ENCODE measurements around the gene RAB27B. TPM values are rescaled to one million over a fixed set of nuclear protein-coding genes. Genes with fewer than 3 reads are reported as not detected.

RAB27B gene
- total RNA-seq, 1 donor from 2014 or later = not detected

DNA sequence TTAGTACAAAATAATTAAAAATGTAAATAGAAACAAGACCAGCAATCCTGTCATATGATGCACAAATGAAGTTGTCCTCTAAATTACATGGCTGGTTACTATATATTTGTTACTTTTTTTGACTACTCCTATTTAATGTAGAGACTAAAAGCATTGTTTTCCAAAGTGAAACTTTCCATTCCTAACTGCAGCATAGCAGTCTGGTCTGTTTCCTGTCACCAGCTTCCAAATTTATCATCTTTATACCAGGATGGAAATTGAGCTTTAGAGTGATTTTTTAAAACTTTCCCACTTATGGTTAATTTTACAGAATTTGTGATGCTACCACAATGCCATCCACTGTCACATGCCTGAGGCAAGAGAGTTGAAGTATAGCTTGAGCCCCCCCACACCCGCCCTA is 33.5 kb upstream of the RAB27B start:
- no peaks in the 10 kb centered on the region for H3K4me1 Mint-ChIP-seq (ENCODE audit: low read depth, unreplicated experiment)
- no peak for DNase-seq
- H3K4me3 Mint-ChIP-seq (ENCODE audit: unreplicated experiment) = no peak overlapping the region

DNA sequence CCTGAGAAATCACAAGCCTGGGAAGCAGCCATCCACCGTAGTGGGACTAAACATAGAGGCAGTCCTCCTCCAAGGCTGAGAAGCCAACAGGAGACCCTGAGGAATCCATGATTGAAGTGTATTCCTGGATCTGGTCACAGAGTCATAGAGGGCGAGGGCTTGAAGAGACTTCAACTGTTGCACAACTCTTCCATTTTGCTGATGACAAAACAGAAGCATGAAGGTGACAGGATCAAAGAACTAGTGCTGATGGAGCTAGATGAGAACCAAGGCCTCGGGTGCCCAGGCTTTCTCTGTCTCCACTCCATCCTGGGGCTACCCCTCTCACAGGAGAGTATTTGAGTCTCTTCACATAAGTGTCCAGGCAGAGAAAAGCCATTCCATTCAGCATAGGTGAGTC is 30.1 kb upstream of the RAB27B start:
- H3K4me1 Mint-ChIP-seq (ENCODE audit: low read depth, unreplicated experiment) = no peaks in the 10 kb centered on the region
- TF ChIP-seq, protein P1, sequence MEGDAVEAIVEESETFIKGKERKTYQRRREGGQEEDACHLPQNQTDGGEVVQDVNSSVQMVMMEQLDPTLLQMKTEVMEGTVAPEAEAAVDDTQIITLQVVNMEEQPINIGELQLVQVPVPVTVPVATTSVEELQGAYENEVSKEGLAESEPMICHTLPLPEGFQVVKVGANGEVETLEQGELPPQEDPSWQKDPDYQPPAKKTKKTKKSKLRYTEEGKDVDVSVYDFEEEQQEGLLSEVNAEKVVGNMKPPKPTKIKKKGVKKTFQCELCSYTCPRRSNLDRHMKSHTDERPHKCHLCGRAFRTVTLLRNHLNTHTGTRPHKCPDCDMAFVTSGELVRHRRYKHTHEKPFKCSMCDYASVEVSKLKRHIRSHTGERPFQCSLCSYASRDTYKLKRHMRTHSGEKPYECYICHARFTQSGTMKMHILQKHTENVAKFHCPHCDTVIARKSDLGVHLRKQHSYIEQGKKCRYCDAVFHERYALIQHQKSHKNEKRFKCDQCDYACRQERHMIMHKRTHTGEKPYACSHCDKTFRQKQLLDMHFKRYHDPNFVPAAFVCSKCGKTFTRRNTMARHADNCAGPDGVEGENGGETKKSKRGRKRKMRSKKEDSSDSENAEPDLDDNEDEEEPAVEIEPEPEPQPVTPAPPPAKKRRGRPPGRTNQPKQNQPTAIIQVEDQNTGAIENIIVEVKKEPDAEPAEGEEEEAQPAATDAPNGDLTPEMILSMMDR (IDR thresholded peaks at IDR 0.05; ENCODE audit: partially characterized antibody, unreplicated experiment) = no peak
- H3K27me3 Mint-ChIP-seq (ENCODE audit: unreplicated experiment) = no peaks in the 10 kb centered on the region
- H3K27ac Mint-ChIP-seq (ENCODE audit: unreplicated experiment) = no peak overlapping the region
- DNase-seq = no peak
- H3K4me3 Mint-ChIP-seq (ENCODE audit: unreplicated experiment) = no peak overlapping the region
- no peaks in the 10 kb centered on the region for H3K9me3 Mint-ChIP-seq (ENCODE audit: unreplicated experiment)
- no peaks in the 10 kb centered on the region for H3K36me3 Mint-ChIP-seq (ENCODE audit: unreplicated experiment)

More for the DNA sequence above, 33.5 kb upstream of the RAB27B start:
- peaks cover 2% of the 10 kb centered on the region for H3K9me3 Mint-ChIP-seq (ENCODE audit: unreplicated experiment)
- H3K27ac Mint-ChIP-seq (ENCODE audit: unreplicated experiment) = no peak overlapping the region
- H3K36me3 Mint-ChIP-seq (ENCODE audit: unreplicated experiment) = no peaks in the 10 kb centered on the region
- TF ChIP-seq, protein P1 (IDR thresholded peaks at IDR 0.05; ENCODE audit: partially characterized antibody, unreplicated experiment) = no peak
- H3K27me3 Mint-ChIP-seq (ENCODE audit: unreplicated experiment) = no peaks in the 10 kb centered on the region

DNA sequence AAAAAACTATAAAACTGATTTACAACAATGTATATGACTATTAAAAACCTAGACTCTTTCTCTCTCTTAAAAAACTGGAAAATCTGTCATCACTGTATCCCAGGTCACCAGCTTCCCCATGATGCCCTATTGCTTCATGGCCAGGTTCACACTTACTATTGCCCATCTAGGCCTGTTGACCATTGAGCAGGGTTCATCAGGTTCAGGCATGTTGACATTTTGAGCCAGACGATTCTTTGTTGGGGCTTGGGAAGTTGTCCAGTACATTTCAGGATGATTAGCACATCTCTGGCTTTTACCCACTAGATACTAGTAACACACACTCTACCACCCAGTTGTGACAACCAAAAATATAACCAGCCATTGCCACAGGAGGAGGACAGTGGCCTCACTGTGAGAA is 26.9 kb upstream of the RAB27B start:
- no peak overlapping the region for H3K27ac Mint-ChIP-seq (ENCODE audit: unreplicated experiment)

DNA sequence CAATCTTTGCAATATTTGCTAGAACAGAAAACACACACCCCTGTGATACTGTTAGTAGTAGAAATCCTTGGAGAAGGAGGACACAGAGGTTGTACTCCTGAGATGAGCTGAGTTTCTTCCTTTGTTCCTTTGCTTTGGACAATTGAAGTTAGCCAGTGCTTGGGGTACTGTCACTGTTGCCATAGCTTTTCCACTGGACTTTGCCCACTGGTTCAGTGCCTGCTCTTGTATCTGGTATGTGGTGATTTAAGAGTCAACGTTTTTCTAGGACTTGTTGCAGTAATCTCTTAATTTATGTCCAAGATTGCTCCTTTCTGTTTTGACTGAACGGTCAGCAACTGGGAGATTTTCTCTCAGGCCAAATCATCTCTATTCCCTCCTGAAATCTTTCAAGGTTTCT is 26.1 kb upstream of the RAB27B start:
- no peaks in the 10 kb centered on the region for H3K9me3 Mint-ChIP-seq (ENCODE audit: unreplicated experiment)
- TF ChIP-seq, protein P1 (IDR thresholded peaks at IDR 0.05; ENCODE audit: partially characterized antibody, unreplicated experiment) = no peak
- no peaks in the 10 kb centered on the region for H3K36me3 Mint-ChIP-seq (ENCODE audit: unreplicated experiment)
- H3K4me1 Mint-ChIP-seq (ENCODE audit: low read depth, unreplicated experiment) = no peaks in the 10 kb centered on the region
- H3K27ac Mint-ChIP-seq (ENCODE audit: unreplicated experiment) = no peak overlapping the region
- no peak overlapping the region for H3K4me3 Mint-ChIP-seq (ENCODE audit: unreplicated experiment)
- DNase-seq = no peak
- H3K27me3 Mint-ChIP-seq (ENCODE audit: unreplicated experiment) = no peaks in the 10 kb centered on the region

More for the DNA sequence above, 26.9 kb upstream of the RAB27B start:
- no peaks in the 10 kb centered on the region for H3K9me3 Mint-ChIP-seq (ENCODE audit: unreplicated experiment)
- TF ChIP-seq, protein P1 (IDR thresholded peaks at IDR 0.05; ENCODE audit: partially characterized antibody, unreplicated experiment) = no peak
- no peak for DNase-seq
- H3K27me3 Mint-ChIP-seq (ENCODE audit: unreplicated experiment) = no peaks in the 10 kb centered on the region
- no peaks in the 10 kb centered on the region for H3K4me1 Mint-ChIP-seq (ENCODE audit: low read depth, unreplicated experiment)
- no peaks in the 10 kb centered on the region for H3K36me3 Mint-ChIP-seq (ENCODE audit: unreplicated experiment)
- no peak overlapping the region for H3K4me3 Mint-ChIP-seq (ENCODE audit: unreplicated experiment)

DNA sequence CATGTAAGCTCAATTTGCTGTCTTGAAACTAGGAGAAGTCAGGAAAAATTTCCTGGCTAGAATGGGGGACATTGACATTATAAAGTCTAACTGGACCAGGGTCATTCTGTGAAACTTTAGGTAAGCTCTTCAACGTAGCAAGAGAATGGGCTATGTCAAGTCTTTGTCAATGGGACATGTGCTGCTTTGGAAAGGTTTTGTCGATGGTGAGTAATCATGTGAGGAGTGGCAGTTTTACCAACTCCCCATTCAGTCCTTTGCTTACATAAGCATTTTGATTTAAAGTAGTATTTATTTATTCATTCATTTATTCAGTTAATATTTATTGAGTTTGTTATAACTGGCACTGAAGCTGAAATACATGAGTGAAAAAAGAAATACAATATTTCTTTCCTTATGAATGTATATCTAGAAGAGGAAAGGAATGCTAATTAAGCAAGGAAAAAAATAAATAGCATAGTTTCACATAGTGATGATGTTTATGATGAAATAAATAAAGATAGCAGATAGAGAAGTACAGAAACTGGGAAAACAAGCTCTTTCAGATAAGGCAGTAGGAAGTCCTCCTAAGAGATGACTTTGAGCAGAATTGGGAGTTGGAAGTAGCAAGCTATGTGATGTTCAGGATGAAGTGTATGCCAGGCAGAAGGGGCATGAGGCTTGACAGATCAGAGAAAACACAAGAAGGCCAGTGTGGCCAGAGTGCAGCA is 25.4 kb upstream of the RAB27B start:
- Mint-ChIP-seq H3K4me1 (ENCODE audit: low read depth, unreplicated experiment) (no peaks in the 10 kb centered on the region), H3K27me3 (ENCODE audit: unreplicated experiment) (no peaks in the 10 kb centered on the region), H3K27ac (ENCODE audit: unreplicated experiment) (no peak overlapping the region), H3K4me3 (ENCODE audit: unreplicated experiment) (no peak overlapping the region), H3K9me3 (ENCODE audit: unreplicated experiment) (no peaks in the 10 kb centered on the region), H3K36me3 (ENCODE audit: unreplicated experiment) (no peaks in the 10 kb centered on the region)
- DNase-seq = no peak
- TF ChIP-seq, protein P1 (IDR thresholded peaks at IDR 0.05; ENCODE audit: partially characterized antibody, unreplicated experiment) = no peak

Data from glutamatergic neuron (in vitro differentiated cells).